T-helper 1 cell treated with Interleukin-12 subunit alpha and Interleukin-12 subunit beta and Interleukin-4 antibody, amounts not matched to agents 30 μg/mL and 1 μg/mL, for 36 hours (primary cell): ENCODE results near the gene FOXE3.

Experiments used
- H3K27ac Mint-ChIP-seq: one replicate; pipeline ENCODE4 v1.8.0; 2021; ENCODE audit warnings: mild to moderate bottlenecking, mixed read lengths
- H3K27me3 Mint-ChIP-seq: one replicate; pipeline ENCODE4 v1.8.0; 2021; ENCODE audit warnings: low read depth, mixed read lengths
- H3K36me3 Mint-ChIP-seq: one replicate; pipeline ENCODE4 v1.8.0; 2021; ENCODE audit warnings: low read depth, mixed read lengths
- H3K4me1 Mint-ChIP-seq: one replicate; pipeline ENCODE4 v1.8.0; 2021; ENCODE audit warnings: low read depth, mixed read lengths
- H3K4me3 Mint-ChIP-seq: one replicate; pipeline ENCODE4 v1.8.0; 2021; ENCODE audit warnings: mild to moderate bottlenecking, moderate library complexity, mixed read lengths
- H3K9me3 Mint-ChIP-seq: one replicate; pipeline ENCODE4 v1.8.0; 2021; ENCODE audit warnings: mixed read lengths

FOXE3 gene

GRCh38 chr1:47395433-47395832 is 20.7 kb upstream of the FOXE3 start:
- no peaks in the 10 kb centered on the region for H3K4me1 Mint-ChIP-seq
- peaks cover 20% of the 10 kb centered on the region for H3K27me3 Mint-ChIP-seq
- no peak overlapping the region for H3K27ac Mint-ChIP-seq

GRCh38 chr1:47396671-47397196 is 19.4 kb upstream of the FOXE3 start:
- Mint-ChIP-seq H3K4me1 (no peaks in the 10 kb centered on the region), H3K9me3 (no peaks in the 10 kb centered on the region), H3K27ac (no peak overlapping the region), H3K27me3 (peaks cover 17% of the 10 kb centered on the region), H3K36me3 (no peaks in the 10 kb centered on the region), H3K4me3 (no peak overlapping the region)

More at GRCh38 chr1:47395433-47395832, 20.7 kb upstream of the FOXE3 start:
- Mint-ChIP-seq H3K4me3 (no peak overlapping the region), H3K9me3 (no peaks in the 10 kb centered on the region), H3K36me3 (no peaks in the 10 kb centered on the region)

- Mint-ChIP-seq H3K4me3 (no peak overlapping the region), H3K36me3 (no peaks in the 10 kb centered on the region), H3K9me3 (no peaks in the 10 kb centered on the region), H3K27me3 (peaks cover 17% of the 10 kb centered on the region), H3K4me1 (no peaks in the 10 kb centered on the region), H3K27ac (no peak overlapping the region)
These were observed 16.8 kb upstream of the FOXE3 start for GRCh38 chr1:47399138-47399845.

- H3K36me3 Mint-ChIP-seq: no peaks in the 10 kb centered on the region
- no peaks in the 10 kb centered on the region for H3K4me1 Mint-ChIP-seq
- H3K27ac Mint-ChIP-seq: no peak overlapping the region
- H3K4me3 Mint-ChIP-seq: no peak overlapping the region
- no peaks in the 10 kb centered on the region for H3K9me3 Mint-ChIP-seq
- H3K27me3 Mint-ChIP-seq: peaks cover 14% of the 10 kb centered on the region
These were observed 16.3 kb upstream of the FOXE3 start for GRCh38 chr1:47399846-47400155.

GRCh38 chr1:47401761-47402160 is 14.3 kb upstream of the FOXE3 start:
- Mint-ChIP-seq H3K27me3 (peaks cover 24% of the 10 kb centered on the region), H3K27ac (no peak overlapping the region), H3K36me3 (no peaks in the 10 kb centered on the region), H3K4me3 (no peak overlapping the region), H3K9me3 (no peaks in the 10 kb centered on the region), H3K4me1 (no peaks in the 10 kb centered on the region)

- Mint-ChIP-seq H3K27me3 (peaks cover 24% of the 10 kb centered on the region), H3K4me3 (no peak overlapping the region)
These were observed 13.5 kb upstream of the FOXE3 start for GRCh38 chr1:47402591-47402990.

GRCh38 chr1:47403321-47403910 is 12.7 kb upstream of the FOXE3 start:
- peaks cover 24% of the 10 kb centered on the region for H3K27me3 Mint-ChIP-seq
- no peak overlapping the region for H3K4me3 Mint-ChIP-seq
- no peaks in the 10 kb centered on the region for H3K9me3 Mint-ChIP-seq
- no peak overlapping the region for H3K27ac Mint-ChIP-seq
- no peaks in the 10 kb centered on the region for H3K36me3 Mint-ChIP-seq
- no peaks in the 10 kb centered on the region for H3K4me1 Mint-ChIP-seq

More at GRCh38 chr1:47402591-47402990, 13.5 kb upstream of the FOXE3 start:
- Mint-ChIP-seq H3K4me1 (no peaks in the 10 kb centered on the region), H3K27ac (no peak overlapping the region), H3K9me3 (no peaks in the 10 kb centered on the region), H3K36me3 (no peaks in the 10 kb centered on the region)

GRCh38 chr1:47405697-47406096 is 10.4 kb upstream of the FOXE3 start:
- H3K27ac Mint-ChIP-seq: no peak overlapping the region
- H3K4me3 Mint-ChIP-seq: no peak overlapping the region
- no peaks in the 10 kb centered on the region for H3K4me1 Mint-ChIP-seq
- H3K36me3 Mint-ChIP-seq: no peaks in the 10 kb centered on the region
- no peaks in the 10 kb centered on the region for H3K9me3 Mint-ChIP-seq
- H3K27me3 Mint-ChIP-seq: peaks cover 32% of the 10 kb centered on the region

- Mint-ChIP-seq H3K27ac (no peak overlapping the region), H3K27me3 (peaks cover 31% of the 10 kb centered on the region), H3K36me3 (no peaks in the 10 kb centered on the region), H3K4me1 (no peaks in the 10 kb centered on the region), H3K9me3 (no peaks in the 10 kb centered on the region), H3K4me3 (no peak overlapping the region)
These were observed 9.1 kb upstream of the FOXE3 start for GRCh38 chr1:47406966-47407365.

GRCh38 chr1:47407481-47407880 is 8.6 kb upstream of the FOXE3 start:
- no peak overlapping the region for H3K27ac Mint-ChIP-seq
- no peak overlapping the region for H3K4me3 Mint-ChIP-seq
- no peaks in the 10 kb centered on the region for H3K4me1 Mint-ChIP-seq
- peaks cover 27% of the 10 kb centered on the region for H3K27me3 Mint-ChIP-seq
- H3K36me3 Mint-ChIP-seq: no peaks in the 10 kb centered on the region
- H3K9me3 Mint-ChIP-seq: no peaks in the 10 kb centered on the region

- Mint-ChIP-seq H3K9me3 (no peaks in the 10 kb centered on the region), H3K27ac (no peak overlapping the region), H3K27me3 (peaks cover 27% of the 10 kb centered on the region), H3K36me3 (no peaks in the 10 kb centered on the region), H3K4me1 (no peaks in the 10 kb centered on the region), H3K4me3 (no peak overlapping the region)
These were observed 6.6 kb upstream of the FOXE3 start for GRCh38 chr1:47409311-47410067.

- no peak overlapping the region for H3K4me3 Mint-ChIP-seq
- no peaks in the 10 kb centered on the region for H3K4me1 Mint-ChIP-seq
- no peaks in the 10 kb centered on the region for H3K36me3 Mint-ChIP-seq
- H3K9me3 Mint-ChIP-seq: no peaks in the 10 kb centered on the region
- H3K27ac Mint-ChIP-seq: no peak overlapping the region
- peaks cover 30% of the 10 kb centered on the region for H3K27me3 Mint-ChIP-seq
These were observed 6.0 kb upstream of the FOXE3 start for GRCh38 chr1:47410068-47410455.

- H3K36me3 Mint-ChIP-seq: no peaks in the 10 kb centered on the region
- H3K9me3 Mint-ChIP-seq: no peaks in the 10 kb centered on the region
- peaks cover 34% of the 10 kb centered on the region for H3K27me3 Mint-ChIP-seq
- H3K27ac Mint-ChIP-seq: no peak overlapping the region
- H3K4me3 Mint-ChIP-seq: no peak overlapping the region
- peaks cover under 1% of the 10 kb centered on the region for H3K4me1 Mint-ChIP-seq
These were observed 4.6 kb upstream of the FOXE3 start for GRCh38 chr1:47411436-47411835.

- Mint-ChIP-seq H3K4me1 (peaks cover 5% of the 10 kb centered on the region), H3K27me3 (peaks cover 40% of the 10 kb centered on the region), H3K27ac (no peak overlapping the region), H3K4me3 (no peak overlapping the region), H3K9me3 (no peaks in the 10 kb centered on the region), H3K36me3 (no peaks in the 10 kb centered on the region)
These were observed 3.6 kb upstream of the FOXE3 start for GRCh38 chr1:47412437-47412836.
